Lower lobe of right lung (tissue), 2 donors: ENCODE results near the gene DHRS13. TPM values are rescaled to one million over a fixed set of nuclear protein-coding genes. Genes with fewer than 3 reads are reported as not detected.

Source experiments
- ATAC-seq, 2 donors: fragments of 200-7000 bp; cut with Tn5 transposase; one replicate each; pipeline ENCODE4 v1.9.1; 2020 to 2022; ENCODE audit warnings: mild to moderate bottlenecking in 2 of 2, moderate library complexity in 2 of 2
- DNase-seq: peaks from one replicate; pipeline ENCODE4 v3.0.0-alpha.2; 2020
- H3K27ac ChIP-seq: fragments of 200-600 bp; one replicate; pipeline ENCODE4 v1.8.0; 2022
- H3K27me3 ChIP-seq: fragments of 200-600 bp; one replicate; pipeline ENCODE4 v1.8.0; 2022; ENCODE audit warnings: low read depth
- H3K36me3 ChIP-seq: fragments of 200-600 bp; one replicate; pipeline ENCODE4 v1.8.0; 2022; ENCODE audit warnings: mild to moderate bottlenecking
- H3K4me1 ChIP-seq: fragments of 200-600 bp; one replicate; pipeline ENCODE4 v1.8.0; 2022
- H3K4me3 ChIP-seq: fragments of 200-600 bp; one replicate; pipeline ENCODE4 v1.8.0; 2022; ENCODE audit warnings: mild to moderate bottlenecking
- H3K9me3 ChIP-seq: fragments of 200-600 bp; one replicate; pipeline ENCODE4 v1.8.0; 2022
- CTCF ChIP-seq: fragments of 200-600 bp; IDR thresholded peaks from one replicate; pipeline ENCODE4 v1.8.0; 2022; ENCODE audit warnings: antibody characterized with exemption, mild to moderate bottlenecking
- intact Hi-C: fragments of 100-400 bp; cut with DNase I; formaldehyde crosslinking; loops from one replicate; pipeline ENCODE4 v1.11.0; 2022
- total RNA-seq: library from RNA; stranded (reverse); fragmentation: NEBNext Ultra II Directional; extraction: Animal tissue kit (Norgen Biotek cat#: 25700); gene quantifications from one replicate; pipeline ENCODE4 v1.2.1, GENCODE V29; 2021
- donor health status: DM: no; HTN: yes; CAD: no; lungs with severe emphysema.

DHRS13 gene
- total RNA-seq, 1 donor from 2014 or later = 10.6 TPM

- intact Hi-C loops = loop anchor here (10.0 kb wide), 1 partner anchor 148 kb away; no protein-coding TSS in a partner anchor
- peak; percentile 50 for DNase-seq
- Histone ChIP-seq H3K4me3 (no peak overlapping the region), H3K27ac (no peak overlapping the region), H3K9me3 (no peaks in the 10 kb centered on the region), H3K36me3 (peaks cover 99% of the 10 kb centered on the region), H3K27me3 (no peaks in the 10 kb centered on the region), H3K4me1 (peaks cover 28% of the 10 kb centered on the region)
- TF ChIP-seq CTCF = peak; percentile 43
- peak; percentile 4 to 53 for ATAC-seq
These were observed 9.5 kb upstream of the DHRS13 start for GRCh38 chr17:28912281-28912937.

GRCh38 chr17:28911411-28912045, 8.6 kb upstream of the DHRS13 start:
- Histone ChIP-seq H3K9me3 (no peaks in the 10 kb centered on the region), H3K4me1 (peaks cover 28% of the 10 kb centered on the region), H3K27ac (peak overlapping the region; percentile 49), H3K36me3 (peaks cover 98% of the 10 kb centered on the region), H3K4me3 (no peak overlapping the region), H3K27me3 (no peaks in the 10 kb centered on the region)
- DNase-seq (no peak), ATAC-seq (no peak)
- TF ChIP-seq CTCF = no peak
- intact Hi-C loops = loop anchor here (10.0 kb wide), 1 partner anchor 147 kb away; no protein-coding TSS in a partner anchor

GRCh38 chr17:28910534-28910933, 7.7 kb upstream of the DHRS13 start:
- Histone ChIP-seq H3K4me3 (no peak overlapping the region), H3K4me1 (peaks cover 28% of the 10 kb centered on the region), H3K27me3 (no peaks in the 10 kb centered on the region), H3K36me3 (peaks cover 98% of the 10 kb centered on the region), H3K27ac (no peak overlapping the region), H3K9me3 (no peaks in the 10 kb centered on the region)
- intact Hi-C loops = loop anchor here (10.0 kb wide), 1 partner anchor 146 kb away; no protein-coding TSS in a partner anchor
- TF ChIP-seq CTCF = no peak
- no peak for ATAC-seq
- no peak for DNase-seq

GRCh38 chr17:28908640-28909167, 5.8 kb upstream of the DHRS13 start:
- ATAC-seq (peak; percentile 27 to 28), DNase-seq (no peak)
- H3K4me1 ChIP-seq = peaks cover 28% of the 10 kb centered on the region
- intact Hi-C loops = no loop called here
- H3K36me3 ChIP-seq = peaks cover 82% of the 10 kb centered on the region
- no peaks in the 10 kb centered on the region for H3K9me3 ChIP-seq
- TF ChIP-seq CTCF = no peak
- no peak overlapping the region for H3K4me3 ChIP-seq
- no peaks in the 10 kb centered on the region for H3K27me3 ChIP-seq
- H3K27ac ChIP-seq = peak overlapping the region; percentile 51

- Histone ChIP-seq H3K4me3 (no peak overlapping the region), H3K36me3 (peaks cover 74% of the 10 kb centered on the region), H3K4me1 (peaks cover 33% of the 10 kb centered on the region), H3K9me3 (no peaks in the 10 kb centered on the region), H3K27me3 (no peaks in the 10 kb centered on the region), H3K27ac (peak overlapping the region; percentile 51)
- no peak for TF ChIP-seq CTCF
- no peak for DNase-seq
- intact Hi-C loops = no loop called here
- ATAC-seq = no peak
These were observed 5.0 kb upstream of the DHRS13 start for GRCh38 chr17:28907709-28908475.
